Measurements from ENCODE around the gene CST11.
"Not testable (repeated sequence)": the region's sequence is repeated elsewhere in the genome, so short reads cannot be mapped to it uniquely, and the experiment has no call there.

Gene CST11

GRCh38 chr20:23452776-23453175 lies at the start of gene CST11:
CST11 (minus strand) TSS chr20:23452876; CDS start chr20:23452811, 65 bp downstream.
- DNase-seq = no peak

- DNase-seq = no peak
These were observed 49.2 kb upstream of the CST11 start for GRCh38 chr20:23501926-23502325.

- DNase-seq = no peak
These were observed 44.9 kb upstream of the CST11 start for GRCh38 chr20:23497536-23497935.

GRCh38 chr20:23493172-23493772 lies 40.6 kb upstream of the CST11 start:
- DNase-seq = no peak

GRCh38 chr20:23492292-23492691 lies 39.6 kb upstream of the CST11 start:
- DNase-seq = no peak

GRCh38 chr20:23490817-23491216 lies 38.1 kb upstream of the CST11 start, which contains the start of gene CST8:
CST8 (plus strand) TSS chr20:23491117; CDS start chr20:23491668, 551 bp downstream.
- no peak for DNase-seq

GRCh38 chr20:23488996-23489395 lies 36.3 kb upstream of the CST11 start:
- no peak for DNase-seq

- DNase-seq = no peak
These were observed 35.8 kb upstream of the CST11 start for GRCh38 chr20:23488470-23488869.

GRCh38 chr20:23484081-23484480 lies 31.4 kb upstream of the CST11 start:
- DNase-seq = no peak

- DNase-seq = no peak
These were observed 29.5 kb upstream of the CST11 start for GRCh38 chr20:23482138-23482537.

GRCh38 chr20:23479043-23479442 lies 26.4 kb upstream of the CST11 start:
- DNase-seq = no peak

- DNase-seq = no peak
These were observed 24.5 kb upstream of the CST11 start for GRCh38 chr20:23477223-23477622.

- no peak for DNase-seq
These were observed 23.5 kb upstream of the CST11 start for GRCh38 chr20:23476015-23476754.

- DNase-seq = no peak
These were observed 22.7 kb upstream of the CST11 start for GRCh38 chr20:23475395-23475794.

GRCh38 chr20:23473293-23473692 lies 20.6 kb upstream of the CST11 start:
- not testable (repeated sequence) for DNase-seq

GRCh38 chr20:23472306-23472705 lies 19.6 kb upstream of the CST11 start:
- DNase-seq = not testable (repeated sequence)

GRCh38 chr20:23466961-23467360 lies 14.3 kb upstream of the CST11 start:
- not testable (repeated sequence) for DNase-seq

- DNase-seq = no peak
These were observed 8.5 kb upstream of the CST11 start for GRCh38 chr20:23461180-23461579.

GRCh38 chr20:23459461-23460150 lies 6.9 kb upstream of the CST11 start:
- no peak for DNase-seq

- DNase-seq = no peak
These were observed 4.2 kb upstream of the CST11 start for GRCh38 chr20:23456873-23457272.

GRCh38 chr20:23456409-23456808 lies 3.7 kb upstream of the CST11 start:
- DNase-seq = peak; percentile 1 to 55

- no peak for DNase-seq
These were observed 3.0 kb upstream of the CST11 start for GRCh38 chr20:23455639-23456038.

GRCh38 chr20:23454816-23455215 lies 2.1 kb upstream of the CST11 start:
- no peak for DNase-seq
